Measurements from ENCODE around the gene ADCY6. TPM values are rescaled to one million over a fixed set of nuclear protein-coding genes. Genes with fewer than 3 reads are reported as not detected.
A peak's percentile ranks its signal among the peaks of the same experiment; 100 is the strongest.
"Not testable (repeated sequence)": the region's sequence is repeated elsewhere in the genome, so short reads cannot be mapped to it uniquely, and the experiment has no call there.

The ADCY6 gene
- total and polyA plus RNA-seq, 3 experiments from 2014 or later, result 0.04 to 0.37 TPM; not detected in 1

DNA sequence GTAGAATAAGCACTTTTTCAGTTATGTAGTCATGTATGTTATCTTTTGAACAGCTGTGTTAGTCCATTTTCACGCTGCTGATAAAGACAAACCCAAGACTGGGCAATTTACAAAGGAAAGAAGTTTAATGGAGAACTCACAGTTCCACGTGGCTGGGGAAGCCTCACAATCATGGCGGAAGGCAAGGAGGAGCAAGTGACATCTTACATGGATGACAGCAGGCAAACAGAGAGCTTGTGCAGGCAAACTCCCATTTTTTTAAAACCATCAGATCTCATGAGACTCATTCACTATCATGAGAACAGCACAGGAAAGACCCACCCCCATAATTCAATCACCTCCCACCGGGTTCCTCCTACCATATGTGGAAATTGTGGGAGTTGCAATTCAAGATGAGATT, 69.9 kb downstream of the ADCY6 start:
- Mint-ChIP-seq H3K4me1 (peaks cover 28 to 34% (median 34%) of the 10 kb centered on the region in 3 donors), H3K36me3 (peaks cover 2 to 27% (median 17%) of the 10 kb centered on the region in 3 donors), H3K9me3 (peaks cover 0 to 20% (median 13%) of the 10 kb centered on the region in 5 donors), H3K4me3 (peak overlapping the region in 1 of 7 donors; percentile 30), H3K27ac (peak overlapping the region in 4 of 8 donors; percentile 29 to 85 (median 34))
- H3K27me3 ChIP-seq (ENCODE audit: insufficient read depth, low read length, poor library complexity, severe bottlenecking); DNase-seq; H3K27me3 Mint-ChIP-seq; H3K27ac ChIP-seq (ENCODE audit: low read depth, low read length); H3K36me3 ChIP-seq (ENCODE audit: insufficient read depth, low read length); H3K9me3 ChIP-seq (ENCODE audit: low read length); CTCF ChIA-PET; H3K4me3 ChIP-seq (ENCODE audit: low read length): not testable (repeated sequence)
- H3K4me1 ChIP-seq (ENCODE audit: insufficient read depth, low read length), result peaks cover 21% of the 10 kb centered on the region
- POLR2A ChIA-PET, result interaction anchor here (0.6 kb wide), 1 partner anchor 18 kb away, joined by 3 read pairs; no protein-coding TSS in a partner anchor

DNA sequence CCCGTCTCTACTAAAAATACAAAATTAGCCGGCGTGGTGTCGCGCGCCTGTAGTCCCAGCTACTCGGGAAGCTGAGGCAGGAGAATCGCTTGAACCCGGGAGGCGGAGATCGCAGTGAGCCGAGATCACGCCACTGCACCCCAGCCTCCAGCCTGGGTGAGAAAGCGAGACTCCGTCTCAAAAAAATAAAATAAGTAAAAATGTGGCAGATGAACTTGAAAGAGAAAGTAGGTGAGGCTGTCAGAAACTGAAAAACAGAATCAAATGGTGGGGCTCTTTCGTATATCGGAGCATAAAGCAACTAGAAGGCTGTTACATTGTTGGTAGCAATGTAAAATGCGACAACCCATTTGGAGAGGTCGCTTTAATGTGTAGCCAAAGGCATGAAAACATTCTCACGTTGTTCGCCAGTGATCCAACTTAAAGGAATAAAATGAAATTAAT, 71.6 kb downstream of the ADCY6 start:
- no peaks in the 10 kb centered on the region for H3K9me3 ChIP-seq (ENCODE audit: low read length)
- Mint-ChIP-seq H3K27me3 (no peaks in the 10 kb centered on the region), H3K4me3 (peak overlapping the region; percentile 90 to 97 (median 93)), H3K36me3 (peaks cover 10 to 42% (median 20%) of the 10 kb centered on the region in 3 donors), H3K4me1 (peaks cover 38 to 48% (median 47%) of the 10 kb centered on the region in 3 donors), H3K9me3 (peaks cover 0 to 20% (median 13%) of the 10 kb centered on the region in 5 donors), H3K27ac (peak overlapping the region; percentile 91 to 100 (median 99))
- no peak for DNase-seq
- peak overlapping the region; percentile 96 for H3K27ac ChIP-seq (ENCODE audit: low read depth, low read length)
- H3K4me3 ChIP-seq (ENCODE audit: low read length), result peak overlapping the region; percentile 67
- ChIA-PET POLR2A (interaction anchor here (0.7 to 1.5 kb wide), 2 partner anchors 23 to 35 kb away, joined by 6 to 11 read pairs; partner anchors contain the start of gene KANSL2), CTCF (interaction anchor here (1.0 kb wide), 1 partner anchor 97 kb away, joined by 6 read pairs; no protein-coding TSS in a partner anchor)
- H3K27me3 ChIP-seq (ENCODE audit: insufficient read depth, low read length, poor library complexity, severe bottlenecking), result no peaks in the 10 kb centered on the region
- H3K4me1 ChIP-seq (ENCODE audit: insufficient read depth, low read length), result peaks cover 30% of the 10 kb centered on the region
- peaks cover 15% of the 10 kb centered on the region for H3K36me3 ChIP-seq (ENCODE audit: insufficient read depth, low read length)

DNA sequence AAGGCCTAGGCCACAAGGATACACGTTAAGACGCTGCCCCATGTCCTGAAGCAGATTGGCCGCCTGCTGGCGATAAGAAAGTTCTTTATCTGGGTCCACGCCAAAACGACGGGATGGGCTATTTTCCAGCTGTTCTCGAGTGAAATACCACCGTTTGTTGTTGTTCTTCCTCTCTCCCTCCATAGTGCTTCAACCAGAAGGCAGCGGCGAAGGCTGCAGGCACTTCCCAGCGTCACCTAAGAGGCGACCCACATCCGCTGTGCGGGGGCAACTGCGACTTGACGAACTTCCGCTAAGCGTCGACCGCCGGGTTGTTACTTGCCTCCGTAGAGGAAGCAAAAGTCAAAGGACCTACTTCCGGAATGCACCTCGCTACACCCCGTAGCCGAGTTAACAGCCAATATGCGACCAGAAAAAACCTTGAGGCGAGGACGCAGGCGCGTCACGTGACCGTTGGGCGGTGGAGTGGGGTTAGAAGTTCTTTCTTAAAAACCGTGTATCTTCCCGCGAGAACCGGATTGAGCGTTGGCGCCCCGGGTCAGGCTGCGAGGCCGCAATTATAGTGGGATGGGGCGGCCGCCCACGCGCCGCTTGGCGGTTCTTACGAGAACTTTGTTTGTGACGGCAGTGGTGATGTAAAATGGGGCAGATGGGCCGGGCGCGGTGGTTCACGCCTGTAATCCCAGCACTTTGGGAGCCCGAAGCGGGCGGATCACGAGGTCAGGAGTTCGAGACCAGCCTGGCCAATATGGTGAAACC, 72.2 kb downstream of the ADCY6 start, which contains the start of gene CCNT1:
CCNT1 (minus strand) TSS at position 215 of the 759 bp plus-strand sequence; CDS start at position 183, 32 bp downstream.
- peak within 1 kb of the TSS; percentile 96 for H3K27ac ChIP-seq (ENCODE audit: low read depth, low read length)
- H3K27ac Mint-ChIP-seq, result peak within 1 kb of the TSS; percentile 91 to 100 (median 99)
- peaks cover 30% of the 10 kb centered on the region for H3K4me1 ChIP-seq (ENCODE audit: insufficient read depth, low read length)
- peaks cover 10 to 46% (median 20%) of the 10 kb centered on the region in 3 donors for H3K36me3 Mint-ChIP-seq
- no peaks in the 10 kb centered on the region for H3K9me3 ChIP-seq (ENCODE audit: low read length)
- no peaks in the 10 kb centered on the region for H3K27me3 ChIP-seq (ENCODE audit: insufficient read depth, low read length, poor library complexity, severe bottlenecking)
- ChIA-PET CTCF (interaction anchor here (0.8 to 1.3 kb wide), 3 partner anchors 34 to 98 kb away, joined by 3 to 6 read pairs (median 4); partner anchors contain the start of gene KANSL2), POLR2A (interaction anchor here (0.9 to 1.5 kb wide), 2 partner anchors 9 to 34 kb away, joined by 4 to 11 read pairs; partner anchors contain the start of gene KANSL2)
- peak within 1 kb of the TSS; percentile 90 to 97 (median 93) for H3K4me3 Mint-ChIP-seq
- H3K36me3 ChIP-seq (ENCODE audit: insufficient read depth, low read length), result peaks cover 15% of the 10 kb centered on the region
- peak; percentile 95 to 100 (median 99) for DNase-seq
- H3K9me3 Mint-ChIP-seq, result peaks cover 0 to 20% (median 13%) of the 10 kb centered on the region in 5 donors
- no peaks in the 10 kb centered on the region for H3K27me3 Mint-ChIP-seq
- peaks cover 41 to 52% (median 47%) of the 10 kb centered on the region in 3 donors for H3K4me1 Mint-ChIP-seq
- H3K4me3 ChIP-seq (ENCODE audit: low read length), result peak within 1 kb of the TSS; percentile 91

Other genes with a start within 250 kb of the ADCY6 start
- not detected for gene LALBA, start 219.0 kb downstream of the ADCY6 start, total RNA-seq
- gene LALBA, start 219.0 kb downstream of the ADCY6 start, polyA plus RNA-seq, result not detected
- 10 to 100 TPM; 58.7 to 60.3 TPM for gene KANSL2, start 106.9 kb downstream of the ADCY6 start, total RNA-seq
- 34.3 TPM for gene KANSL2, start 106.9 kb downstream of the ADCY6 start, polyA plus RNA-seq
- 10 to 100 TPM; 59.1 to 66.4 TPM for gene CCNT1, start 72.4 kb downstream of the ADCY6 start, total RNA-seq
- gene CCNT1, start 72.4 kb downstream of the ADCY6 start, polyA plus RNA-seq, result 12.9 TPM
- 1 to 10 TPM; 6.3 to 6.6 TPM for gene CACNB3, start 29.4 kb upstream of the ADCY6 start, total RNA-seq
- 3.2 TPM for gene CACNB3, start 29.4 kb upstream of the ADCY6 start, polyA plus RNA-seq
- 100 to 1,000 TPM; 147 to 148 TPM for gene DDX23, start 63.1 kb upstream of the ADCY6 start, total RNA-seq
- 51.0 TPM for gene DDX23, start 63.1 kb upstream of the ADCY6 start, polyA plus RNA-seq
- gene RND1, start 76.8 kb upstream of the ADCY6 start, total RNA-seq, result 1 to 10 TPM; 2.0 to 2.6 TPM
- gene RND1, start 76.8 kb upstream of the ADCY6 start, polyA plus RNA-seq, result 0.90 TPM
- 100 to 1,000 TPM in 1 of 2 experiments, 10 to 100 TPM in 1; 98.3 to 103 TPM for gene FKBP11, start 136.4 kb upstream of the ADCY6 start, total RNA-seq
- gene FKBP11, start 136.4 kb upstream of the ADCY6 start, polyA plus RNA-seq, result 238 TPM
- 10 to 100 TPM; 91.5 to 91.8 TPM for gene ARF3, start 168.4 kb upstream of the ADCY6 start, total RNA-seq
- 24.5 TPM for gene ARF3, start 168.4 kb upstream of the ADCY6 start, polyA plus RNA-seq
- 1 to 10 TPM; 1.4 TPM for gene WNT10B, start 182.6 kb upstream of the ADCY6 start, total RNA-seq
- 0.21 TPM for gene WNT10B, start 182.6 kb upstream of the ADCY6 start, polyA plus RNA-seq
- not detected for gene WNT1, start 189.2 kb upstream of the ADCY6 start, total RNA-seq
- 2.3 TPM for gene WNT1, start 189.2 kb upstream of the ADCY6 start, polyA plus RNA-seq
- under 1 TPM; 0.33 to 0.39 TPM for gene DDN, start 210.3 kb upstream of the ADCY6 start, total RNA-seq
- not detected for gene DDN, start 210.3 kb upstream of the ADCY6 start, polyA plus RNA-seq
- gene PRKAG1, start 229.7 kb upstream of the ADCY6 start, total RNA-seq, result 10 to 100 TPM; 73.3 to 78.3 TPM
- gene PRKAG1, start 229.7 kb upstream of the ADCY6 start, polyA plus RNA-seq, result 45.9 TPM